ENCODE measurements around the gene NDUFB3.

DNA sequence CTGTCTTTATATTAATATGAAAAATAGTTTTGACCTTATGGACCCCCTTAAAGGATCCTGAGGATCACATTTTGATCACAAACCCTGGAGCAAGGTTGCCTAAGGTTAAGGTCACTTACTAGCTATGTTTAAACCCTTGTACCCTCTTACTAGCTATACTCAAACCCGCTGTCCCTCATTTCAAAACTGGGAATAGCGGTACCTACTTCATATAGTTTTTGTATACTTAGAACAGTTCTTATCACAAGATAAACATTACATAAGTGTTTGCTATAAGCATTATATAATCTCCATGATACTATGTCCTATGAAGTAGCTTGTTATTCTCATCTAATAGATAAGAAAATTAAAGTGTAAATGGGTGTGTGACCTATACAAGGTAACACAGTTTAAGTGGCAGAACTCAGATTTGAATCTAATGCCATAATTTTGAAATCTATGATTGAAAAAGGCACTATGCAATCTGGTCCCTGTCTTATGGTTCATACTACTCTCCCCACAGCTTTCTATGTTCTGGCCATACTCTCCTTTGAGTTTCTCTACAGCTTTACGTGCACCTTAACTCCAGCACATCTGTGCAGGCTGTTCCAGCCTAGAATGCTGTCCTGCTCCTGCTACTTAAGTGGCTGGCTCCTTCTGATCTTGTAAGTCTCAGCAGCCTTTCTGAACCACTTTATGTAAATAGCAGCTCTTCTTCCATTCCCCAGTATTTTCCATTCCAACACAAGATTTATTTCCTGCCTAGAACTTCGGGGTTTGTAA, 30.8 kb upstream of the NDUFB3 start:
- TF ChIP-seq HNF4G (IDR thresholded peaks at IDR 0.05) (no peak), GABPA (IDR thresholded peaks at IDR 0.05 in 1 of 2, conservative IDR thresholded peaks at IDR 0.05 in 1 of 2) (no peak), TAF1 (conservative IDR thresholded peaks at IDR 0.05) (no peak), SP1 (IDR thresholded peaks at IDR 0.05) (no peak), RXRA (IDR thresholded peaks at IDR 0.05) (no peak), NR2F2 (IDR thresholded peaks at IDR 0.05) (no peak), EGR1 (IDR thresholded peaks at IDR 0.05; ENCODE audit: low read depth in 2 of 2) (no peak), HNF4A (conservative IDR thresholded peaks at IDR 0.05) (no peak), RAD21 (IDR thresholded peaks at IDR 0.05) (no peak)
- TF ChIP-seq, protein P1, sequence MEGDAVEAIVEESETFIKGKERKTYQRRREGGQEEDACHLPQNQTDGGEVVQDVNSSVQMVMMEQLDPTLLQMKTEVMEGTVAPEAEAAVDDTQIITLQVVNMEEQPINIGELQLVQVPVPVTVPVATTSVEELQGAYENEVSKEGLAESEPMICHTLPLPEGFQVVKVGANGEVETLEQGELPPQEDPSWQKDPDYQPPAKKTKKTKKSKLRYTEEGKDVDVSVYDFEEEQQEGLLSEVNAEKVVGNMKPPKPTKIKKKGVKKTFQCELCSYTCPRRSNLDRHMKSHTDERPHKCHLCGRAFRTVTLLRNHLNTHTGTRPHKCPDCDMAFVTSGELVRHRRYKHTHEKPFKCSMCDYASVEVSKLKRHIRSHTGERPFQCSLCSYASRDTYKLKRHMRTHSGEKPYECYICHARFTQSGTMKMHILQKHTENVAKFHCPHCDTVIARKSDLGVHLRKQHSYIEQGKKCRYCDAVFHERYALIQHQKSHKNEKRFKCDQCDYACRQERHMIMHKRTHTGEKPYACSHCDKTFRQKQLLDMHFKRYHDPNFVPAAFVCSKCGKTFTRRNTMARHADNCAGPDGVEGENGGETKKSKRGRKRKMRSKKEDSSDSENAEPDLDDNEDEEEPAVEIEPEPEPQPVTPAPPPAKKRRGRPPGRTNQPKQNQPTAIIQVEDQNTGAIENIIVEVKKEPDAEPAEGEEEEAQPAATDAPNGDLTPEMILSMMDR (IDR thresholded peaks at IDR 0.05; ENCODE audit: low read depth, low read length, missing input control) = no peak
- TF ChIP-seq, protein P2, sequence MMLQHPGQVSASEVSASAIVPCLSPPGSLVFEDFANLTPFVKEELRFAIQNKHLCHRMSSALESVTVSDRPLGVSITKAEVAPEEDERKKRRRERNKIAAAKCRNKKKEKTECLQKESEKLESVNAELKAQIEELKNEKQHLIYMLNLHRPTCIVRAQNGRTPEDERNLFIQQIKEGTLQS (IDR thresholded peaks at IDR 0.05) = no peak
- TF ChIP-seq, protein P3, sequence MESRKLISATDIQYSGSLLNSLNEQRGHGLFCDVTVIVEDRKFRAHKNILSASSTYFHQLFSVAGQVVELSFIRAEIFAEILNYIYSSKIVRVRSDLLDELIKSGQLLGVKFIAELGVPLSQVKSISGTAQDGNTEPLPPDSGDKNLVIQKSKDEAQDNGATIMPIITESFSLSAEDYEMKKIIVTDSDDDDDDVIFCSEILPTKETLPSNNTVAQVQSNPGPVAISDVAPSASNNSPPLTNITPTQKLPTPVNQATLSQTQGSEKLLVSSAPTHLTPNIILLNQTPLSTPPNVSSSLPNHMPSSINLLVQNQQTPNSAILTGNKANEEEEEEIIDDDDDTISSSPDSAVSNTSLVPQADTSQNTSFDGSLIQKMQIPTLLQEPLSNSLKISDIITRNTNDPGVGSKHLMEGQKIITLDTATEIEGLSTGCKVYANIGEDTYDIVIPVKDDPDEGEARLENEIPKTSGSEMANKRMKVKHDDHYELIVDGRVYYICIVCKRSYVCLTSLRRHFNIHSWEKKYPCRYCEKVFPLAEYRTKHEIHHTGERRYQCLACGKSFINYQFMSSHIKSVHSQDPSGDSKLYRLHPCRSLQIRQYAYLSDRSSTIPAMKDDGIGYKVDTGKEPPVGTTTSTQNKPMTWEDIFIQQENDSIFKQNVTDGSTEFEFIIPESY (IDR thresholded peaks at IDR 0.05) = no peak
- TF ChIP-seq, protein P4, sequence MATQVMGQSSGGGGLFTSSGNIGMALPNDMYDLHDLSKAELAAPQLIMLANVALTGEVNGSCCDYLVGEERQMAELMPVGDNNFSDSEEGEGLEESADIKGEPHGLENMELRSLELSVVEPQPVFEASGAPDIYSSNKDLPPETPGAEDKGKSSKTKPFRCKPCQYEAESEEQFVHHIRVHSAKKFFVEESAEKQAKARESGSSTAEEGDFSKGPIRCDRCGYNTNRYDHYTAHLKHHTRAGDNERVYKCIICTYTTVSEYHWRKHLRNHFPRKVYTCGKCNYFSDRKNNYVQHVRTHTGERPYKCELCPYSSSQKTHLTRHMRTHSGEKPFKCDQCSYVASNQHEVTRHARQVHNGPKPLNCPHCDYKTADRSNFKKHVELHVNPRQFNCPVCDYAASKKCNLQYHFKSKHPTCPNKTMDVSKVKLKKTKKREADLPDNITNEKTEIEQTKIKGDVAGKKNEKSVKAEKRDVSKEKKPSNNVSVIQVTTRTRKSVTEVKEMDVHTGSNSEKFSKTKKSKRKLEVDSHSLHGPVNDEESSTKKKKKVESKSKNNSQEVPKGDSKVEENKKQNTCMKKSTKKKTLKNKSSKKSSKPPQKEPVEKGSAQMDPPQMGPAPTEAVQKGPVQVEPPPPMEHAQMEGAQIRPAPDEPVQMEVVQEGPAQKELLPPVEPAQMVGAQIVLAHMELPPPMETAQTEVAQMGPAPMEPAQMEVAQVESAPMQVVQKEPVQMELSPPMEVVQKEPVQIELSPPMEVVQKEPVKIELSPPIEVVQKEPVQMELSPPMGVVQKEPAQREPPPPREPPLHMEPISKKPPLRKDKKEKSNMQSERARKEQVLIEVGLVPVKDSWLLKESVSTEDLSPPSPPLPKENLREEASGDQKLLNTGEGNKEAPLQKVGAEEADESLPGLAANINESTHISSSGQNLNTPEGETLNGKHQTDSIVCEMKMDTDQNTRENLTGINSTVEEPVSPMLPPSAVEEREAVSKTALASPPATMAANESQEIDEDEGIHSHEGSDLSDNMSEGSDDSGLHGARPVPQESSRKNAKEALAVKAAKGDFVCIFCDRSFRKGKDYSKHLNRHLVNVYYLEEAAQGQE (IDR thresholded peaks at IDR 0.05) = no peak
- TF ChIP-seq, protein P5, sequence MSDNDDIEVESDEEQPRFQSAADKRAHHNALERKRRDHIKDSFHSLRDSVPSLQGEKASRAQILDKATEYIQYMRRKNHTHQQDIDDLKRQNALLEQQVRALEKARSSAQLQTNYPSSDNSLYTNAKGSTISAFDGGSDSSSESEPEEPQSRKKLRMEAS (IDR thresholded peaks at IDR 0.05) = no peak
